K562 (cell line): ENCODE results near the gene DAGLA. TPM values are rescaled to one million over a fixed set of nuclear protein-coding genes. Genes with fewer than 3 reads are reported as not detected.
A peak's percentile ranks its signal among the peaks of the same experiment; 100 is the strongest.

Source experiments
- ARID2 ChIP-seq: fragments of 450-650 bp; IDR thresholded peaks from 2 replicates; pipeline ENCODE4 v1.6.1; 2017; ENCODE audit warnings: antibody characterized with exemption, mild to moderate bottlenecking
- CTCFL ChIP-seq: IDR thresholded peaks from 2 replicates; pipeline ENCODE4 v1.6.1; 2011; ENCODE audit warnings: borderline replicate concordance, low read depth, mild to moderate bottlenecking, moderate library complexity, low read length; ENCODE audit not compliant: insufficient read depth, poor library complexity, severe bottlenecking
- ELF1 ChIP-seq: fragments of 200-800 bp; sonication (Bioruptor generic); IDR thresholded peaks from 2 replicates; pipeline ENCODE4 v1.6.1; 2016; ENCODE audit warnings: missing genetic modification characterization, missing compliant biosample characterization
- FOXA3 ChIP-seq, 2 experiments: fragments of 450-650 bp in 1 of 2; sonication (generic) in 1 of 2; formaldehyde crosslinking; IDR thresholded peaks in 1 of 2; conservative IDR thresholded peaks in 1 of 2; 2 replicates each; pipeline versions ENCODE4 v1.4.0 to v1.8.0; 2020 to 2022; ENCODE audit warnings: mild to moderate bottlenecking in 2 of 2, missing genetic modification reagents in 1 of 2
- FOXJ3 ChIP-seq: sonication (generic); formaldehyde crosslinking; IDR thresholded peaks from 2 replicates; pipeline ENCODE4 v1.4.0; 2020; ENCODE audit warnings: mild to moderate bottlenecking, missing genetic modification reagents
- FOXO4 ChIP-seq: fragments of 450-650 bp; formaldehyde crosslinking; IDR thresholded peaks from 2 replicates; pipeline ENCODE4 v1.4.0; 2020; ENCODE audit warnings: mild to moderate bottlenecking, moderate library complexity
- FUS ChIP-seq: fragments of 200-400 bp; formaldehyde crosslinking; optimal IDR thresholded peaks from 2 replicates; pipeline ENCODE3; 2017; ENCODE audit warnings: low read depth, low read length
- HDAC2 ChIP-seq: fragments of 450-650 bp; IDR thresholded peaks from 2 replicates; pipeline ENCODE4 v1.6.1; 2016; ENCODE audit warnings: mild to moderate bottlenecking
- NELFE ChIP-seq: IDR thresholded peaks from 2 replicates; pipeline ENCODE4 v1.6.1; 2011; ENCODE audit warnings: mild to moderate bottlenecking; ENCODE audit not compliant: insufficient read depth, insufficient read length
- NFIC ChIP-seq: fragments of 450-650 bp; IDR thresholded peaks from 2 replicates; pipeline ENCODE4 v1.6.1; 2017; ENCODE audit warnings: mild to moderate bottlenecking, inconsistent platforms
- NKRF ChIP-seq: fragments of 450-650 bp; IDR thresholded peaks from 2 replicates; pipeline ENCODE4 v1.6.1; 2016; ENCODE audit warnings: borderline replicate concordance
- ZNF347 ChIP-seq: fragments of 450-650 bp; formaldehyde crosslinking; IDR thresholded peaks from 2 replicates; pipeline ENCODE4 v1.4.0; 2020; ENCODE audit warnings: low read depth, mild to moderate bottlenecking, moderate library complexity
- ZNF830 ChIP-seq: fragments of 250-450 bp; sonication (Bioruptor Pico); IDR thresholded peaks from 2 replicates; pipeline ENCODE4 v1.5.0; 2021; ENCODE audit warnings: mild to moderate bottlenecking
- polyA plus RNA-seq, 8 experiments: library from polyadenylated mRNA; depleted of rRNA in 4 of 8; stranded (reverse) in 5 of 8; unstranded in 3 of 8; fragments of >200 nt; fragmentation: Nextera tagmentation in 2 of 8; fragmentation: Illumina TruSeq in 1 of 8; extraction: Ambion mirVana in 2 of 8; extraction: Trizol in 1 of 8; gene quantifications; 2 replicates each; pipeline versions ENCODE4 v1.2.1 to v1.2.3, GENCODE V29; 2011 to 2014; ENCODE audit warnings: inconsistent platforms in 1 of 8, missing spikeins in 1 of 8
- total RNA-seq, 7 experiments: library from RNA; depleted of rRNA in 6 of 7; stranded (reverse); fragments of >200 nt in 6 of 7; fragmentation: Illumina TruSeq in 2 of 7; extraction: Trizol in 2 of 7; gene quantifications; 2 replicates each; pipeline versions ENCODE4 v1.2.1 to v1.2.3, GENCODE V29; 2011 to 2021; ENCODE audit warnings: low replicate concordance in 1 of 7
- TF ChIP-seq, protein P1 (sequence below): fragments of 450-650 bp; formaldehyde crosslinking; IDR thresholded peaks from 2 replicates; pipeline ENCODE4 v1.4.0; 2022; ENCODE audit warnings: missing genetic modification characterization
- TF ChIP-seq, protein P2 (sequence below): fragments of 450-650 bp; formaldehyde crosslinking; IDR thresholded peaks from 2 replicates; pipeline ENCODE4 v1.4.0; 2020; ENCODE audit warnings: mild to moderate bottlenecking, mixed read lengths

The DAGLA gene
- total and polyA plus RNA-seq, 9 of the 15 experiments (the other 6 are each of a cell fraction or from before 2014, with no cell fraction given), result 0.03 to 0.16 (median 0.04) TPM; not detected in 4

- TF ChIP-seq FOXO4 (no peak), NFIC (peak; percentile 43; the same call in 1 of the 2 replicates), HDAC2 (no peak), CTCFL (no peak), ELF1 (no peak), FOXJ3 (CRISPR knock-in tag) (no peak), FUS (no peak), ZNF347 (no peak), ARID2 (no peak), FOXA3 (CRISPR knock-in tag; conservative IDR thresholded peaks at IDR 0.05 in 1 of 2, IDR thresholded peaks at IDR 0.05 in 1 of 2) (no peak), ZNF830 (no peak), NKRF (no peak), NELFE (no peak)
- TF ChIP-seq, protein P1, sequence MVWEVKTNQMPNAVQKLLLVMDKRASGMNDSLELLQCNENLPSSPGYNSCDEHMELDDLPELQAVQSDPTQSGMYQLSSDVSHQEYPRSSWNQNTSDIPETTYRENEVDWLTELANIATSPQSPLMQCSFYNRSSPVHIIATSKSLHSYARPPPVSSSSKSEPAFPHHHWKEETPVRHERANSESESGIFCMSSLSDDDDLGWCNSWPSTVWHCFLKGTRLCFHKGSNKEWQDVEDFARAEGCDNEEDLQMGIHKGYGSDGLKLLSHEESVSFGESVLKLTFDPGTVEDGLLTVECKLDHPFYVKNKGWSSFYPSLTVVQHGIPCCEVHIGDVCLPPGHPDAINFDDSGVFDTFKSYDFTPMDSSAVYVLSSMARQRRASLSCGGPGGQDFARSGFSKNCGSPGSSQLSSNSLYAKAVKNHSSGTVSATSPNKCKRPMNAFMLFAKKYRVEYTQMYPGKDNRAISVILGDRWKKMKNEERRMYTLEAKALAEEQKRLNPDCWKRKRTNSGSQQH (CRISPR knock-in tag), result no peak
- TF ChIP-seq, protein P2, sequence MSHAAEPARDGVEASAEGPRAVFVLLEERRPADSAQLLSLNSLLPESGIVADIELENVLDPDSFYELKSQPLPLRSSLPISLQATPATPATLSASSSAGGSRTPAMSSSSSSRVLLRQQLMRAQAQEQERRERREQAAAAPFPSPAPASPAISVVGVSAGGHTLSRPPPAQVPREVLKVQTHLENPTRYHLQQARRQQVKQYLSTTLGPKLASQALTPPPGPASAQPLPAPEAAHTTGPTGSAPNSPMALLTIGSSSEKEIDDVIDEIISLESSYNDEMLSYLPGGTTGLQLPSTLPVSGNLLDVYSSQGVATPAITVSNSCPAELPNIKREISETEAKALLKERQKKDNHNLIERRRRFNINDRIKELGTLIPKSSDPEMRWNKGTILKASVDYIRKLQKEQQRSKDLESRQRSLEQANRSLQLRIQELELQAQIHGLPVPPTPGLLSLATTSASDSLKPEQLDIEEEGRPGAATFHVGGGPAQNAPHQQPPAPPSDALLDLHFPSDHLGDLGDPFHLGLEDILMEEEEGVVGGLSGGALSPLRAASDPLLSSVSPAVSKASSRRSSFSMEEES (CRISPR knock-in tag), result no peak
Measured at GRCh38 chr11:61749591-61750217, 69.5 kb downstream of the DAGLA start (continued).
